Measurements from ENCODE around the gene PKMYT1.

The PKMYT1 gene

DNA sequence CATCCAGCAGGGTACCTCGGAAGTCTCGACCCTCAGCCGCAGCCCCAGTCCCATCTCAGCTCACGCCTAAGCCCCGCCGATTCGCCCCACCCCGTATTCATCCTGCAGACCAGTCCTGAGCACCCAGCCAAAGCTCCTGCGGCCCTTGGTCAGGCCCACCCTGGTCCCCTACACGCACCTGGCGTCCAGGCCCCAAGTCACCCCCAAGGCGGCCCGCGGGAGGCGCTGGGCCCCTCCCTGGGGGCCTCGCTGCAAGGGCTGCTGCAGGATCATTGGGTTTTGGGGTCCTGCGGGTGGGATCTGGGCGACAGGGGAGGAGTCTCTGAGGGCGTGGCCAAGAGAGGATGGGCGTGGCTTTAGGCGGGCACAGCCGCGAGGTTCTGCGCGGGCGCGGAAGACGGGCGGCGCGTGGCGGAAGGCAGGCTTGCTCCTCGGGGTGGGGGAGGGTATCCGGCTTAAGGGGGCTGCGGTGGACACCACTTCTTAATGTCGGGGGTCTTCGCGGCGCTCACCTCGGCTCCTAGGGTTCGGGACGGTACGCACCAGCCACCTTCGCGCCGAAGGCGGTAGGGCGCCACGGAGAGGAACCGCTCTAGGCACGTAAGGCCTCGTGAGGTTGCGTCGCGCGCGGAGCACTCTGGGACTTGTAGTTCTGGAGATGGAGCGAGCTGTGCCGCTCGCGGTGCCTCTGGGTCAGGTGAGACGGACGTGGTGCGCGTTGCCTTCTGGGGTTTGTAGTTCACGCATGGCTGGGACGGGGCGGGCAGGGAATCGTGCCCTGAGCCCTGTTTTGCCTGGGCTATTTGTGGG is 43.6 kb upstream of the PKMYT1 start, which contains the start of the genes HCFC1R1 and THOC6:
TSS of gene HCFC1R1 (minus strand) at position 274 of the 810 bp plus-strand sequence. CDS start at position 273, 1 bp downstream.
TSS of gene THOC6 (plus strand) at position 367 of the 810 bp plus-strand sequence. CDS start at position 659, 292 bp downstream.
- H3K4me1 ChIP-seq (ENCODE audit: control insufficient read depth in 5 of 5, insufficient read depth in 5 of 5, low read length in 5 of 5) = peaks cover 4 to 57% (median 52%) of the 10 kb centered on the region in 5 donors
- peaks cover 1 to 5% (median 3%) of the 10 kb centered on the region in 5 donors for H3K27me3 ChIP-seq (ENCODE audit: control insufficient read depth in 5 of 5, insufficient read depth in 4 of 5, low read length in 5 of 5)
- peaks cover 0 to 19% (median 14%) of the 10 kb centered on the region in 5 donors for H3K36me3 ChIP-seq (ENCODE audit: control insufficient read depth in 5 of 5, insufficient read depth in 5 of 5, low read length in 5 of 5)

DNA sequence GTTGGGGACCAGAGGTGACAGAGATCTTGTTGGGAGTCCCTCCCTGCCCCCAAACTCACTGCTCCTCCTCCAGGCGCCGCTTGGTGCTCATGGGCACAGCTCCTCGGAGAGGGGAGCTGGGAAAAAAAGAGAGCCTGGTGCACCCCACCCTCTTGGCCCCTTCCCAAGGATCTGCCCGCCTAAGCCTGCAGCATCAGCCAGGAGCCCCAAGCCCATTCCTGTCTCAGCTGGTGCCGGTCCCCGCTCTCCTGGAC is 43.1 kb upstream of the PKMYT1 start:
- H3K4me3 ChIP-seq (ENCODE audit: low read depth in 1 of 5, low read length in 5 of 5) = peak overlapping the region; percentile 48 to 82 (median 78)
- peaks cover 0 to 4% (median 3%) of the 10 kb centered on the region in 5 donors for H3K27me3 ChIP-seq (ENCODE audit: control insufficient read depth in 5 of 5, insufficient read depth in 4 of 5, low read length in 5 of 5)
- peak overlapping the region; percentile 93 for H3K27ac ChIP-seq (ENCODE audit: low read depth, low read length)
- H3K9me3 ChIP-seq (ENCODE audit: control insufficient read depth in 5 of 5, low read length in 5 of 5) = no peaks in the 10 kb centered on the region
- peak overlapping the region; percentile 6 to 94 (median 81) for H3K9ac ChIP-seq (ENCODE audit: low read length in 5 of 5)
- peaks cover 0 to 19% (median 14%) of the 10 kb centered on the region in 5 donors for H3K36me3 ChIP-seq (ENCODE audit: control insufficient read depth in 5 of 5, insufficient read depth in 5 of 5, low read length in 5 of 5)
- peaks cover 4 to 53% (median 47%) of the 10 kb centered on the region in 5 donors for H3K4me1 ChIP-seq (ENCODE audit: control insufficient read depth in 5 of 5, insufficient read depth in 5 of 5, low read length in 5 of 5)

More for the DNA sequence above, 43.6 kb upstream of the PKMYT1 start, which contains the start of the genes HCFC1R1 and THOC6:
- H3K9me3 ChIP-seq (ENCODE audit: control insufficient read depth in 5 of 5, low read length in 5 of 5) = no peaks in the 10 kb centered on the region
- peak within 1 kb of the TSS; percentile 66 to 94 (median 81) for H3K9ac ChIP-seq (ENCODE audit: low read length in 5 of 5)
- peak within 1 kb of the TSS; percentile 93 for H3K27ac ChIP-seq (ENCODE audit: low read depth, low read length)
- peak within 1 kb of the TSS; percentile 48 to 82 (median 78) for H3K4me3 ChIP-seq (ENCODE audit: low read depth in 1 of 5, low read length in 5 of 5)

DNA sequence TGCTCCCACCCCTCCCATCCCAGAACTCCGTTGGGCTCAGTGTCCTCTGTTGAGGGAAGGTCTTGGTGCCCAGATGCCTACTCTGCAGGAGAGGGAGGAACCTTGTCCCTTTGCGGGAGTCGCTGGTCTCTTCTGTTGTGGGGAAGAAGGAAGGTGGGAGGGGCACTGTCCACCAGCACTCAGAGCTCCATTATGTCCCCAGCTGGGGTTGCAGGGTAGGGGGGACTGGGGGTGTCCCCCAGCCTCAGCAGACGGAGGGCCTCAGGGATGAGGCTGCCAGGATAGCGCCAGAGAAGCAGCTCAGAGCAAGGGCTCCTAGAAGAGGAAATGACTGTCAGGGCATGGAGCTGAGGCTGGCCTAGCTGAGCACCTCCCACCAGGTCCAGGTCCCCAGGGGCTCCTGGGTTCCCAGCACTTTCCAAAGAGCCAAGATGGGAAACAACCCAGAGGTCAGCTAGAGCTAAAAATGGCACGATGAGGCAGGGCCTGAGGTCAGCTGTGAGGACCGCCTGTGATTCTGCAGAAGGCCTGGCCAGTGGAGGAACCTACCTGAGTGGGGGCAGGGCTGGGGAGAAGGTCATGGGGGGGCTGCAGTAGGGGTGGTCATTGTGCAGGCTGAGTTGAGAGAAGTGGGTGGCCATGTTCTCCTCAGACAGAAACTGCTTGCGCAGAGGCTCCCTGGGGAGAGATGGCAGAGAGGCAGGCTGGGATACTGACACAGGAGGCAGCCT is 42.6 kb upstream of the PKMYT1 start:
- Histone ChIP-seq H3K27me3 (ENCODE audit: control insufficient read depth in 5 of 5, insufficient read depth in 4 of 5, low read length in 5 of 5) (peaks cover 4 to 9% (median 8%) of the 10 kb centered on the region in 5 donors), H3K4me1 (ENCODE audit: control insufficient read depth in 5 of 5, insufficient read depth in 5 of 5, low read length in 5 of 5) (peaks cover 4 to 54% (median 45%) of the 10 kb centered on the region in 5 donors), H3K27ac (ENCODE audit: low read depth, low read length) (peak overlapping the region; percentile 93), H3K36me3 (ENCODE audit: control insufficient read depth in 5 of 5, insufficient read depth in 5 of 5, low read length in 5 of 5) (peaks cover 0 to 19% (median 14%) of the 10 kb centered on the region in 5 donors), H3K9me3 (ENCODE audit: control insufficient read depth in 5 of 5, low read length in 5 of 5) (no peaks in the 10 kb centered on the region), H3K9ac (ENCODE audit: low read length in 5 of 5) (peak overlapping the region; percentile 0 to 94 (median 72)), H3K4me3 (ENCODE audit: low read depth in 1 of 5, low read length in 5 of 5) (peak overlapping the region; percentile 48 to 82 (median 78))

DNA sequence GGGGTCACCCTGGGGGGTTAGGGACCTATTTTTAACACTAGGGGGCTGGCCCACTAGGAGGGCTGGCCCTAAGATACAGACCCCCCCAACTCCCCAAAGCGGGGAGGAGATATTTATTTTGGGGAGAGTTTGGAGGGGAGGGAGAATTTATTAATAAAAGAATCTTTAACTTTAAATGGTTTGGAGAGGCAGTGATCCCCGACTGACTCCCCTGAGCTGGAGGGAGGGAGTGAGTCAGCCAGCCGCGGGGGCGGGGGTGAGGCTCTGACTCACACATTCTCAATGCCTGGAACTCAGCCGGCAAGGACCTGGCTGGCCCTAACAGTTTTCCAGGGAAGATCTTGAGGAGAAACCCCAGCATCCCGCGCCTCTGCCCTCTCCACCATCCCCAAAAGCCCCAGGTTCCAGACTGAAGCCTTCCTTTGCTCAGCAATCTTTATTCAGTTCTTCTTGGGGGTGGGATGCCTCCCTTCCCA is 42.0 kb upstream of the PKMYT1 start:
- Histone ChIP-seq H3K4me3 (ENCODE audit: low read depth in 1 of 5, low read length in 5 of 5) (peak overlapping the region; percentile 36 to 86 (median 79)), H3K9ac (ENCODE audit: low read length in 5 of 5) (peak overlapping the region; percentile 26 to 92 (median 76)), H3K4me1 (ENCODE audit: control insufficient read depth in 5 of 5, insufficient read depth in 5 of 5, low read length in 5 of 5) (peaks cover 4 to 53% (median 45%) of the 10 kb centered on the region in 5 donors)

DNA sequence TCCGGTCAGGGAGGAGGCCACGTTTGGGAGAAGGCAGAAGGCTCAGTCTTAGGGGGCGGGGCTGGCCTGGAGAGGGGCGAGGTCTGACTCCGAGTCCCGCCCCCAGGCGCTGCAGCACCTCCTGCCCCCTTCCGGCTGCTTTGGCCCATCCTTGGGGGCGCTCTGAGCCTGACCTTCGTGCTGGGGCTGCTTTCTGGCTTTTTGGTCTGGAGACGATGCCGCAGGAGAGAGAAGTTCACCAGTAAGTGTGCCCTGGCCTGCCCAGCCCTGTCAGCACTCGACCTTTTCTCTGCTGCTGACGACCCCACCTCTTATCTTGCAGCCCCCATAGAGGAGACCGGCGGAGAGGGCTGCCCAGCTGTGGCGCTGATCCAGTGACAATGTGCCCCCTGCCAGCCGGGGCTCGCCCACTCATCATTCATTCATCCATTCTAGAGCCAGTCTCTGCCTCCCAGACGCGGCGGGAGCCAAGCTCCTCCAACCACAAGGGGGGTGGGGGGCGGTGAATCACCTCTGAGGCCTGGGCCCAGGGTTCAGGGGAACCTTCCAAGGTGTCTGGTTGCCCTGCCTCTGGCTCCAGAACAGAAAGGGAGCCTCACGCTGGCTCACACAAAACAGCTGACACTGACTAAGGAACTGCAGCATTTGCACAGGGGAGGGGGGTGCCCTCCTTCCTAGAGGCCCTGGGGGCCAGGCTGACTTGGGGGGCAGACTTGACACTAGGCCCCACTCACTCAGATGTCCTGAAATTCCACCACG is 41.4 kb upstream of the PKMYT1 start:
- H3K36me3 ChIP-seq (ENCODE audit: control insufficient read depth in 5 of 5, insufficient read depth in 5 of 5, low read length in 5 of 5) = peaks cover 0 to 11% (median 6%) of the 10 kb centered on the region in 5 donors
- H3K9ac ChIP-seq (ENCODE audit: low read length in 5 of 5) = peak overlapping the region; percentile 26 to 92 (median 72)
- H3K4me3 ChIP-seq (ENCODE audit: low read depth in 1 of 5, low read length in 5 of 5) = peak overlapping the region; percentile 59 to 86 (median 70)
- H3K4me1 ChIP-seq (ENCODE audit: control insufficient read depth in 5 of 5, insufficient read depth in 5 of 5, low read length in 5 of 5) = peaks cover 4 to 53% (median 45%) of the 10 kb centered on the region in 5 donors
- peak overlapping the region; percentile 93 for H3K27ac ChIP-seq (ENCODE audit: low read depth, low read length)
- peaks cover 6 to 19% (median 10%) of the 10 kb centered on the region in 5 donors for H3K27me3 ChIP-seq (ENCODE audit: control insufficient read depth in 5 of 5, insufficient read depth in 4 of 5, low read length in 5 of 5)
- H3K9me3 ChIP-seq (ENCODE audit: control insufficient read depth in 5 of 5, low read length in 5 of 5) = no peaks in the 10 kb centered on the region

More for the DNA sequence above, 42.0 kb upstream of the PKMYT1 start:
- H3K27me3 ChIP-seq (ENCODE audit: control insufficient read depth in 5 of 5, insufficient read depth in 4 of 5, low read length in 5 of 5) = peaks cover 5 to 14% (median 10%) of the 10 kb centered on the region in 5 donors
- peaks cover 0 to 17% (median 12%) of the 10 kb centered on the region in 5 donors for H3K36me3 ChIP-seq (ENCODE audit: control insufficient read depth in 5 of 5, insufficient read depth in 5 of 5, low read length in 5 of 5)
- peak overlapping the region; percentile 93 for H3K27ac ChIP-seq (ENCODE audit: low read depth, low read length)
- no peaks in the 10 kb centered on the region for H3K9me3 ChIP-seq (ENCODE audit: control insufficient read depth in 5 of 5, low read length in 5 of 5)

DNA sequence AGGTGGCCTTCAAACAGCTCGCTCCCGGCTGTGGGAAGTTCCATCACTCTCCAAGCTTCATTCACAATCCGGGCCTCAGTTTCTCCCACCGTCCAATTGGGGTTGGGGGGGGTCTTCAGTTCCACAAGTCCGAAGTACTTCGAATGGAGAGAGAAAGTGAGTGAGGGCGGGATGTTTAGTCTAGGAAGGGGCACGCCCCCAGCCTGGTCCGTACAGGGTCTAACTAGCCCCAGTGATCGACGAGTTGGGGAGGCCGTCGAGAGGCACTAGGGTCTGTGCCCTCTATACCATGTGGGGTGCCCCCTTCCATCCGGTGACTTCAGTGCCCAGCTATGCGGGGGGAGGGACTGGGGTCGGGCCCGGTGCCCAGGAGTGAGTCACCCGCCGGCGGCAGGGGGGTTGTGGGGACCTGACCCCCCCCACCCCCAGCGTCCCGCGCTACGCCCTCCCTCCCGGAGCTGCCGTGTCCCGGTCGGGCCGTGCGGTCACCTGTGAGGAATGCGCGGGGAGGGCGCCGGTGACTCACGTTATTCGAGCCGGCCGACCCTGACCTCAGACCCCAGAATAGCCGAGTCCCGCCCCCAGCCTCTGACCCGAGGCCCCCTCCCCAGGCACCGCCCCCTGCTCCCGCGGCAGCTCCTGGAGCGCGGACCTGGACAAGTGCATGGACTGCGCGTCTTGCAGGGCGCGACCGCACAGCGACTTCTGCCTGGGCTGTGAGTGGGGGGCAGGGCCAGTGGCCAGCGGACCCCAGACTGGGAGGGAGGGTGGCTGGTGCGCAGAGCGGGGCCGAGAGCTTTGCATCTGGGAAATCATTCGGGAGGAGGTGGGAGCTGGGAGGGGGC is 40.6 kb upstream of the PKMYT1 start:
- Histone ChIP-seq H3K36me3 (ENCODE audit: control insufficient read depth in 5 of 5, insufficient read depth in 5 of 5, low read length in 5 of 5) (peaks cover 0 to 3% (median 0%) of the 10 kb centered on the region in 5 donors), H3K9me3 (ENCODE audit: control insufficient read depth in 5 of 5, low read length in 5 of 5) (no peaks in the 10 kb centered on the region), H3K9ac (ENCODE audit: low read length in 5 of 5) (peak overlapping the region; percentile 66 to 96 (median 92)), H3K4me3 (ENCODE audit: low read depth in 1 of 5, low read length in 5 of 5) (peak overlapping the region; percentile 70 to 90 (median 82)), H3K27ac (ENCODE audit: low read depth, low read length) (peak overlapping the region; percentile 93), H3K27me3 (ENCODE audit: control insufficient read depth in 5 of 5, insufficient read depth in 4 of 5, low read length in 5 of 5) (peaks cover 6 to 19% (median 10%) of the 10 kb centered on the region in 5 donors), H3K4me1 (ENCODE audit: control insufficient read depth in 5 of 5, insufficient read depth in 5 of 5, low read length in 5 of 5) (peaks cover 4 to 53% (median 45%) of the 10 kb centered on the region in 5 donors)

DNA sequence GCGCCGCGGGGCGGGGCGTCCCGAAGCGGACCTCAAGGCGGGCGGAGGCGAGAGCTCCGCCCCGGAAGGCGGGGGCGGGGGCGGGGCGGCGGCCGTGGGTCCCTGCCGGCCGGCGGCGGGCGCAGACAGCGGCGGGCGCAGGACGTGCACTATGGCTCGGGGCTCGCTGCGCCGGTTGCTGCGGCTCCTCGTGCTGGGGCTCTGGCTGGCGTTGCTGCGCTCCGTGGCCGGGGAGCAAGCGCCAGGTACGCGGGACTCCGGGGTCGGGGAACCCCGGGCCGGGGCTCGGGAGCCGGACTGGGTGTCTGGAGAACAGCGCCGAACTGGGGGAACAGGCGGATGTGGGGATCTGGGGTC is 40.0 kb upstream of the PKMYT1 start, which contains the start of gene TNFRSF12A:
TSS of gene TNFRSF12A (plus strand) at position 122 of the 357 bp plus-strand sequence. CDS start at position 152, 30 bp downstream.
- Histone ChIP-seq H3K9ac (ENCODE audit: low read length in 5 of 5) (peak within 1 kb of the TSS; percentile 66 to 96 (median 92)), H3K4me1 (ENCODE audit: control insufficient read depth in 5 of 5, insufficient read depth in 5 of 5, low read length in 5 of 5) (peaks cover 4 to 53% (median 45%) of the 10 kb centered on the region in 5 donors), H3K36me3 (ENCODE audit: control insufficient read depth in 5 of 5, insufficient read depth in 5 of 5, low read length in 5 of 5) (no peaks in the 10 kb centered on the region), H3K9me3 (ENCODE audit: control insufficient read depth in 5 of 5, low read length in 5 of 5) (no peaks in the 10 kb centered on the region), H3K4me3 (ENCODE audit: low read depth in 1 of 5, low read length in 5 of 5) (peak within 1 kb of the TSS; percentile 70 to 90 (median 82)), H3K27me3 (ENCODE audit: control insufficient read depth in 5 of 5, insufficient read depth in 4 of 5, low read length in 5 of 5) (peaks cover 6 to 19% (median 10%) of the 10 kb centered on the region in 5 donors), H3K27ac (ENCODE audit: low read depth, low read length) (peak within 1 kb of the TSS; percentile 93)

DNA sequence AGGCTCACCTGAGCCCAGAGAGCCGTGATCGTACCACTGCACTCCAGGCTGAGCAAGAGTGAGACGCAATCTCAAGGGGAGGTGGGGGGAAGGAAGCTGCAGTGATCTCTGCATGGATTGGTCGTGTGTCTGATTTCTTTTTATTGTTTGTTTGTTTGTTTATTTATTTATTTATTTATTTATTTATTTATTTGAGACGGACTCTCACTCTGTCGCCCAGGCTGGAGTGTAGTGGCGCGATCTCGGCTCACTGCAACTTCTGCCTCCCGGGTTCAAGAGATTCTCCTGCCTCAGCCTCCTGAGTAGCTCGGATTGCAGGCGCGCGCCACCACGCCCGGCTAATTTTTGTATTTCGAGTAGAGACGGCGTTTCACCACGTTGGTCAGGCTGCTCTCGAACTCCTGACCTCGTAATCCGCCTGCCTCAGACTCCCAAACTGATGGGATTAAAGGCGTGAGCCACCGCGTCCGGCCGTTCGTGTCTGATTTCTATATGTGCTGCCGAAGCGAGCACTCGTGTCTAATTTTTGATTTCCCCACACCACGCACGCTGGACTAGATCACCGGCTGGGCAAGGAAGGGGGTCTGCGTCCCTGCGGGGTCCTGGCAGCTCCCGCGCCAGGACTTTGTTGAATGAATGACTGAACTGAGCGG is 39.5 kb upstream of the PKMYT1 start:
- Histone ChIP-seq H3K9ac (ENCODE audit: low read length in 5 of 5) (peak overlapping the region in 1 of 5 donors; percentile 73), H3K9me3 (ENCODE audit: control insufficient read depth in 5 of 5, low read length in 5 of 5) (no peaks in the 10 kb centered on the region), H3K4me1 (ENCODE audit: control insufficient read depth in 5 of 5, insufficient read depth in 5 of 5, low read length in 5 of 5) (peaks cover 4 to 53% (median 45%) of the 10 kb centered on the region in 5 donors), H3K27me3 (ENCODE audit: control insufficient read depth in 5 of 5, insufficient read depth in 4 of 5, low read length in 5 of 5) (peaks cover 6 to 24% (median 10%) of the 10 kb centered on the region in 5 donors), H3K36me3 (ENCODE audit: control insufficient read depth in 5 of 5, insufficient read depth in 5 of 5, low read length in 5 of 5) (no peaks in the 10 kb centered on the region), H3K4me3 (ENCODE audit: low read depth in 1 of 5, low read length in 5 of 5) (peak overlapping the region; percentile 23 to 82 (median 70)), H3K27ac (ENCODE audit: low read depth, low read length) (no peak overlapping the region)

Data from subcutaneous abdominal adipose tissue (tissue), 5 donors.